H1 (cell line): ENCODE results near the gene CTNNA3.

ENCODE experiments used
- CTCF ChIP-seq, 3 experiments: IDR thresholded peaks; 1 replicate in 2 of 3; 2 replicates in 1 of 3; pipeline versions ENCODE4 v1.5.1 to v1.6.1; 2011; ENCODE audit warnings: low read length in 3 of 3, mild to moderate bottlenecking in 3 of 3, inconsistent platforms in 2 of 3, low read depth in 1 of 3, moderate library complexity in 1 of 3; ENCODE audit not compliant: insufficient read depth in 1 of 3; ENCODE audit errors: control extremely low read depth in 1 of 3
- EP300 ChIP-seq, 2 experiments: IDR thresholded peaks; 1 replicate in 1 of 2; 2 replicates in 1 of 2; pipeline ENCODE4 v1.6.1; 2011 to 2012; ENCODE audit warnings: low read depth in 2 of 2, low read length in 2 of 2, mild to moderate bottlenecking in 2 of 2, borderline replicate concordance in 1 of 2, inconsistent platforms in 1 of 2, moderate library complexity in 1 of 2
- JUN ChIP-seq: IDR thresholded peaks from 2 replicates; pipeline ENCODE4 v1.6.1; 2011; ENCODE audit warnings: low read depth, mild to moderate bottlenecking, improper control_type of control experiment, low read length
- KDM5A ChIP-seq: fragments of 200-600 bp; IDR thresholded peaks from 2 replicates; pipeline ENCODE4 v1.7.1; 2012; ENCODE audit warnings: mild to moderate bottlenecking, low read length, inconsistent platforms, mixed read lengths
- MAFK ChIP-seq: IDR thresholded peaks from 2 replicates; pipeline ENCODE4 v1.6.1; 2012; ENCODE audit warnings: low read depth, mild to moderate bottlenecking, improper control_type of control experiment, low read length
- RAD21 ChIP-seq, 2 experiments: IDR thresholded peaks in 1 of 2; conservative IDR thresholded peaks in 1 of 2; 2 replicates each; pipeline ENCODE4 v1.6.1; 2011; ENCODE audit warnings: low read depth in 2 of 2, low read length in 2 of 2, improper control_type of control experiment in 1 of 2, inconsistent platforms in 1 of 2, mild to moderate bottlenecking in 1 of 2, moderate library complexity in 1 of 2
- SIN3A ChIP-seq, 2 experiments: IDR thresholded peaks in 1 of 2; conservative IDR thresholded peaks in 1 of 2; 2 replicates each; pipeline ENCODE4 v1.6.1; 2011 to 2012; ENCODE audit warnings: low read length in 2 of 2, improper control_type of control experiment in 1 of 2, low read depth in 1 of 2, mild to moderate bottlenecking in 1 of 2
- TCF12 ChIP-seq: IDR thresholded peaks from 2 replicates; pipeline ENCODE4 v1.6.1; 2011; ENCODE audit warnings: low read depth, mild to moderate bottlenecking, low read length

- TF ChIP-seq EP300 (IDR thresholded peaks at IDR 0.05; ENCODE audit: borderline replicate concordance in 1 of 2, low read depth in 2 of 2, low read length in 2 of 2) = no peak
- no peak for TF ChIP-seq JUN
- TF ChIP-seq KDM5A = no peak
- no peak for TF ChIP-seq CTCF (IDR thresholded peaks at IDR 0.05; ENCODE audit: control extremely low read depth in 1 of 3, insufficient read depth in 1 of 3, low read depth in 1 of 3, low read length in 3 of 3)
- no peak for TF ChIP-seq RAD21 (IDR thresholded peaks at IDR 0.05 in 1 of 2, conservative IDR thresholded peaks at IDR 0.05 in 1 of 2; ENCODE audit: low read depth in 2 of 2, low read length in 2 of 2)
- TF ChIP-seq SIN3A (conservative IDR thresholded peaks at IDR 0.05 in 1 of 2, IDR thresholded peaks at IDR 0.05 in 1 of 2; ENCODE audit: low read depth in 1 of 2, low read length in 2 of 2) = no peak
- no peak for TF ChIP-seq TCF12
- TF ChIP-seq MAFK = no peak
Measured at GRCh38 chr10:66565999-66566398, 1130.0 kb downstream of the CTNNA3 start.
